MG63 (cell line): ENCODE data around the gene FSTL5. TPM values are rescaled to one million over a fixed set of nuclear protein-coding genes. Genes with fewer than 3 reads are reported as not detected.
"Not testable (repeated sequence)": the region's sequence is repeated elsewhere in the genome, so short reads cannot be mapped to it uniquely, and the experiment has no call there.

Experiments used
- DNase-seq: peaks from one replicate; pipeline ENCODE4 v3.0.0-alpha.2; 2020
- H3K27me3 ChIP-seq: fragments of 250-450 bp; sonication (Bioruptor Pico); 2 replicates; pipeline ENCODE4 v1.5.1; 2020; ENCODE audit warnings: mild to moderate bottlenecking, moderate library complexity
- H3K36me3 ChIP-seq: fragments of 250-450 bp; sonication (Bioruptor Pico); 2 replicates; pipeline ENCODE4 v1.5.1; 2020; ENCODE audit warnings: mild to moderate bottlenecking, moderate library complexity
- H3K4me3 ChIP-seq: fragments of 250-450 bp; sonication (Bioruptor Pico); 2 replicates; pipeline ENCODE4 v1.5.1; 2020; ENCODE audit warnings: mild to moderate bottlenecking, moderate library complexity
- H3K9me3 ChIP-seq: fragments of 250-450 bp; sonication (Bioruptor Pico); 2 replicates; pipeline ENCODE4 v1.5.1; 2020; ENCODE audit warnings: mild to moderate bottlenecking, moderate library complexity
- total RNA-seq: library from RNA; depleted of rRNA; stranded (reverse); fragments of >200 nt; shearing (Covaris generic); gene quantifications from 2 replicates; pipeline ENCODE4 v1.2.3, GENCODE V29; 2014; ENCODE audit warnings: low replicate concordance; rRNA removed

FSTL5 gene
- total RNA-seq: not detected in 2 replicates

DNA sequence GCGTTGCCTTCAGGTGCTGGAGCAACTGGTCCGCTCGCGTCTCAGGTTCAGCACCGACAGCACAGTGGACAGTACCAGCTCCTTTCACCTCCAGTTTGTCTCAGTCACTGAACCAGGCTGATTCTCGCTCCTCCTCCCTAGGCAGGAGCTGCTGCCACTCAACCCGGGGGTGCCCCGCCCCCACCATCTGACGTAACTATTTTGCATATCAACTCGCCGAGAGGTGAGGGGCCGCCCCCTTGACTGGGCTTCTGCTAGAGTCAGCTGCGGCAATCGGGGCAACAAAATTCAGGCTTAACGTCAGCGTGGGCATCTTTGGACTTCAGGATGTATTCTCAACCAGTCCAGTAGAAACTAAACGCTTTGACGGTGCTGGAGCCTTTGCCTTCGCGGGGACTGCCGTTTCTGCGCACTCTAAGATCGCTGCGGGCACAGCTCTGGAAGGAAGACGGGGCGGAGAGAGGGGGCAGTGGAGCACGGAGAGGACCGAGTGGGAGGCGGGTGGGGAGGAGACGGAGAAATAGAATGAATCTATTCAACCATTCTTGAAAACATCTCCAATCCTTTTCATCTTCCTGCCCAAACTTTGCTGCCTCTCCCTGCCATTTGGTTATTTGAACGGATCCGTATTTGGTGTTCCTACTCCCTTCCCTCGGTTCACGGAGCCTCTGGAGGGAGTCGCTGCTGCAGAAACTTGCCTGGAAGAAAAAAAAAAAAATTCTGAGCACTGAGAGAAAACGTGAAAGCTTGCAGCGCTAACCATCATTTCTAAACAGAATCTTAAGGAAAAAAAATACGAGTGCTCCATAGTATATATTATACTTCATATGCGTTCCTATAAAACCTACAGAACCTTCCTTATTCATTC, at the start of gene FSTL5:
TSS of gene FSTL5 (minus strand) at position 109 of the 868 bp plus-strand sequence. CDS start 52,604 bp downstream, outside the sequence.
- no peaks in the 10 kb centered on the region for H3K36me3 ChIP-seq
- H3K4me3 ChIP-seq: peak within 1 kb of the TSS; percentile 32
- H3K27me3 ChIP-seq: no peaks in the 10 kb centered on the region; the same call in 1 of the 2 replicates
- peak; percentile 76 for DNase-seq
- no peaks in the 10 kb centered on the region for H3K9me3 ChIP-seq

DNA sequence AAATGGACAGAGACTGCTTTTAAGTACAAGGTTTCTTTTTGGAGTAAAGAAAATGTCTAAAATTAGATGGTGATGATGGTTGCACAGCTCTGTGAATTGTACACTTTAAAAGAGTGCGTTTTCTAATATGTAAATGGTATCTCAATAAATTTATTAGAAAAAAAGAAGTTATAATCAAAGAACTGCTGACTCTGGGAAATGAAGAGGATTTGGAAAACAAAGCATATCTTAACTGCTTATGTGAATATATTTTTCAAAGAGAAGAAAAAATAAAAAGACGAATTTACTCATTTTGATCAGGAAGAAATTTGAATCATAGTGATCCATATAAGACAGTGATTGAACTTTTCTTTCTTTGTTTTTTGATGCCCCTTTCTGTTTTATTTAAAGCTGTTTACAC, 45.9 kb upstream of the FSTL5 start:
- Histone ChIP-seq H3K9me3 (no peaks in the 10 kb centered on the region), H3K4me3 (no peak overlapping the region)
- no peak for DNase-seq

DNA sequence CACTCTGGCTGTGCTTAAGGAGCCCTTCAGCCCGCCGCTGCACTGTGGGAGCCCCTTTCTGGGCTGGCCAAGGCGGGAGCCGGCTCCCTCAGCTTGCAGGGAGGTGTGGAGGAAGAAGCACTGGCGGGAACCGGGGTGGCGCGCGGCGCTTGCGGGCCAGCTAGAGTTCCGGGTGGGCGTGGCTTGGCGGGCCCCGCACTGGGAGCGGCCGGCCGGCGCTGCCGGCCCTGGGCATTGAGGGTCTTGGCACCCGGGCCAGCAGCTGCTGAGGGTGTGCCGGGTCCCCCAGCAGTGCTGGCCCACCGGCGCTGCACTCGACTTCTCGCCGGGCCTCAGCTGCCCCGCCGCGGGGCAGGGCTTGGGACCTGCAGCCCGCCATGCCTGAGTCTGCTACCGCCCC, 39.7 kb upstream of the FSTL5 start:
- not testable (repeated sequence) for H3K27me3 ChIP-seq, DNase-seq, H3K36me3 ChIP-seq, H3K9me3 ChIP-seq, H3K4me3 ChIP-seq

More for the DNA sequence above, 45.9 kb upstream of the FSTL5 start:
- Histone ChIP-seq H3K27me3 (no peaks in the 10 kb centered on the region; the same call in 1 of the 2 replicates), H3K36me3 (no peaks in the 10 kb centered on the region)

DNA sequence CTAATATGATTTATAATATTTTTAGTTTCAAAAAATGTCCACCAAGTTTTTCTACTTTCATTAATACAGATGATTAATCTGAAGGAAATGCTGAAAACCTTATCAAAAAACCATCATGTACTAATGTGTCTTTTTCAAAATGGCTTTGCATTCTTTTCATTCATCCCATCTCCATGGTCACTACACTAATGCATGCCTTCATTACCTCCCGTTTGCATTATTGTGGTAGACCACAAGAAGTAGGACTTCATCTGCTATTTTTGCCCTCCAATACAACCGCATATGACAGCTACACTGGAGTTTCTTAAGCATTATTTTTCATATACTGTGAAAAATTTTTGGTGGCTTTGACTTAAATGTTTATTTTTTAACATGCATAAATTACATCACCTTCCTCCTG, 37.9 kb upstream of the FSTL5 start:
- no peak for DNase-seq

DNA sequence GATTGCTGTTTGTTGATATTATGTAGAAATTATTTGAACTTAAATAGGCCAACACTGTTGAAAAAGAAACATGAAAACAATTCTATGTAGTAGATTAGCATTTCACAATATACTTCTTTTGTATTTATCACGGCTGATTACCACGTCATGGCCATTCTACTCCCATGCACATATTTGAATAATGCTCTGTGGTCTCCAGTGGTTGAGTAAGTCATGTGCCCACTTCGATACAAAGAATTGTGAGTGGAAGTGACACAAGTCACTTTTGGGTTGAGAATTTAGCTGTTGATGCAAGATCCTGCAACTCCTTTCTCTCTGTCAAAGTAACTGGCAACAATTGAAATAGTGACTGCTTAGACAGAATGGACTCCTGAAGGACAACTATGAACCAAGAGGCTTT, 6.7 kb upstream of the FSTL5 start:
- Histone ChIP-seq H3K4me3 (no peak overlapping the region), H3K27me3 (no peaks in the 10 kb centered on the region), H3K9me3 (no peaks in the 10 kb centered on the region), H3K36me3 (no peaks in the 10 kb centered on the region)
- DNase-seq: no peak

More for the DNA sequence above, 37.9 kb upstream of the FSTL5 start:
- H3K36me3 ChIP-seq: no peaks in the 10 kb centered on the region
- no peaks in the 10 kb centered on the region for H3K9me3 ChIP-seq
- no peaks in the 10 kb centered on the region for H3K27me3 ChIP-seq
- no peak overlapping the region for H3K4me3 ChIP-seq

DNA sequence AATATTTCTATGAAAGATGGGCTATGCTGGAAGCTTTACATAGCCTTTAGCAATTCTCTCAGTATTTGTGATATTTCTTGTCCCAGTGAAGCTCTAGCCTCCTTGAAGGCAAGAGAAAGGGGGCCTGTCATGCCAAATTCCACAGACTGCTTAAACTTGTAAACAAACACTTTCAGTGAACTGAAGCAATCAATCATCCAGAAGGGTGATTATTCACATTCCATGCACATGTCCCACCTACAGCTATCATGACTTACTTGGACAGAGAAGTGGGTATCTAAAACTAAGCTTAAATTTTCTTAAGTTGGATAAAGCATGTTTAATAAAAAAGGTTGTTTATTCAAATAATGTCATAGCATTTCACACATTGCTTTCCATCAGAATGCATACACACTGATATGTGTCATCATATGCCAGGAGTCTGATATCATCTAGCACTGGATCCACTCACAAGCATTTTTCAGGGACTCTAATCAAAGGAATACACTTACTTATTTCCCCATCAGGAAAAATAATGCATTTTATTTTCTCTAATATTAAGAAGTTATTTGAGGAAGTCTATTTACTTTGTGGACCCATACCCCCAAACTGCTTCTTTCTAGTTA, 1.2 kb upstream of the FSTL5 start:
- Histone ChIP-seq H3K4me3 (no peak overlapping the region), H3K27me3 (no peaks in the 10 kb centered on the region; the same call in 1 of the 2 replicates), H3K36me3 (no peaks in the 10 kb centered on the region), H3K9me3 (no peaks in the 10 kb centered on the region)
- DNase-seq: no peak

DNA sequence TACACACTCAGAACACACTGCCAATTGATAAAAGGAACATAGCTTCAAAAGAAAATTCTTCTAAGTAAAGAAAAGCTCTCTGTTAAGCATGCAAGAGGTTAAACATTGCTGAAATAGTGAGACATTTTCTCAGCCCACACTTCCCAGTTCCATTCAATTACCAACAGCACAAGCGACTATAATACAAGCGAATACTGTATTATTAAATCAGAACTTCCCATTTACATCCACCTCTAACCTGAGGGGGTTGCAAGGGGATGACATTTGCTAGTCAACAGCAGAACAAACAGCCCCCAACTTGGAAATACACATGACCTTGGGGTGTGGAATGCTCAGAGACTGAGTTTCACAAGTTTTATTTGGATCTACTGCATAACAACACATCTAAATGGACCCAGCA, 1.1 kb downstream of the FSTL5 start:
- no peaks in the 10 kb centered on the region for H3K36me3 ChIP-seq
- no peaks in the 10 kb centered on the region; the same call in 1 of the 2 replicates for H3K27me3 ChIP-seq
- no peaks in the 10 kb centered on the region for H3K9me3 ChIP-seq
- DNase-seq: no peak
- H3K4me3 ChIP-seq: no peak overlapping the region

DNA sequence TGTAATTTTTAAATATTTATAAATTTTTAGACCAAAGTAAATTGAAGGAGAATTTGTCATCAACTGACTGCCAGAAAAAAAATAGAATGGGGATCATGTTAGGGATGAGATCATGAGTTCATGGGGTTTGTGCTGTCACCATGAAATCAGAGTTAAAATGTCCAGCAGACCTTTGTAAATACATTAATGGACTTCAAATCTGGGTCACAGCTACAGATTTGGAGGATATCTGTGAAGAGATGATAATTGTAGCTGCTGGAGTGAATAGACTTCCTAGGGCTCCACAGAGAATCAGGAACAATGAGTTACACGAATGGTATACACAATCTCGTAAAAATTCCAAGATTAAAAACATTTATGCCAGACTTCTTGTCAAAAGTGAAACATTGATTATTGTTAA, 6.6 kb downstream of the FSTL5 start:
- no peak for DNase-seq
- Histone ChIP-seq H3K27me3 (no peaks in the 10 kb centered on the region), H3K4me3 (no peak overlapping the region), H3K9me3 (no peaks in the 10 kb centered on the region), H3K36me3 (no peaks in the 10 kb centered on the region)

DNA sequence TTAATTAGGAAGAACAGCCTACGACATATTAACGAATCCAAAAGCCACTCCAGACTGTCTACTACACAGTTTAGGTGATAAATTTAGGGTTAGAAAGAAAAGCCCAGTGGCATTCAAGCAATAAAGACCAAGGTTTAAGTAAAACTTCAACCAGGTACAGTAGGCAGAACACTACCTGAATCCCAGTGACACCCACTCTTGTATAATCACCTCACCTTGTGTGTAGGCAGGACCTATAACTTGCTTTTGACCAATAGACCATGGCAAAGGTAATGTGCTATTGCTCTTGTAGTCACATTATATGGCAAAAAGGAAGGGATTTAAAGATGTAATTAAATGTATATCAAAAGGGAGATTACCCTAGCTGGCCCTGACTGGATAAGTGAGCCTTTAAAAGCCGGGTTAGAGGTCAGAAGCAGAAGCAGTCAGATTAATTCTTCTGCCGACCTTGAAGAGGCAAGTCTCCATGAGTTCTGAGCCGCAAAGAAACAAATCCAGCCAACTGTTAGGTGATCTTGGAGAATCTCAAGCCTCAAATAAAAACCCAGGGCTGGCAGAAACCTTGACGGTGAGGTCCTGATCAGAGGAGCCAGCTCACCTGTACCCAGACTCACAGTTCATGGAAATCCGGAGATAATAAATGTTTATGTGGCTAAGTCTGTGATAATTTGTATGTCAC, 8.8 kb downstream of the FSTL5 start:
- Histone ChIP-seq H3K36me3 (no peaks in the 10 kb centered on the region), H3K27me3 (no peaks in the 10 kb centered on the region), H3K9me3 (no peaks in the 10 kb centered on the region), H3K4me3 (no peak overlapping the region)
- DNase-seq: no peak

DNA sequence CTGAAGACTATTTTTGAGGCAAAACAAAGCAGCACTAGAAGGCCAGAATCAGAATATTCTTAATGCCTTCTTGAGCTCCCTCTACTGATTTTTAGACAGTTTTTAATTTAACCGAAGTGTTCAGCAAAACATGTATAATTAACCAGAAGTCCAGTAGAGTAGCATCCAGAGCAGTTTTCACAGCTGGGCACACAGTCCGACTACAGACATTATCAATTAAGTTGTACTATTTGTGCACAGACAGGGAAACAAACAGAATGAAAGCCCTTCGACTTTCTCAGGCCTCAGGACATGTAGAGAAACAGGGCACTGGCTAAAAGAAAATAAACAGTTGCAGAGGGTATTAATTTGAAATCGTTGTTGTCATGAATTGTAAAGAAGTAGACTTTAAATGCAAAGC, 11.9 kb downstream of the FSTL5 start:
- no peaks in the 10 kb centered on the region for H3K36me3 ChIP-seq
- DNase-seq: no peak
- no peak overlapping the region for H3K4me3 ChIP-seq
- H3K27me3 ChIP-seq: no peaks in the 10 kb centered on the region
- H3K9me3 ChIP-seq: no peaks in the 10 kb centered on the region

DNA sequence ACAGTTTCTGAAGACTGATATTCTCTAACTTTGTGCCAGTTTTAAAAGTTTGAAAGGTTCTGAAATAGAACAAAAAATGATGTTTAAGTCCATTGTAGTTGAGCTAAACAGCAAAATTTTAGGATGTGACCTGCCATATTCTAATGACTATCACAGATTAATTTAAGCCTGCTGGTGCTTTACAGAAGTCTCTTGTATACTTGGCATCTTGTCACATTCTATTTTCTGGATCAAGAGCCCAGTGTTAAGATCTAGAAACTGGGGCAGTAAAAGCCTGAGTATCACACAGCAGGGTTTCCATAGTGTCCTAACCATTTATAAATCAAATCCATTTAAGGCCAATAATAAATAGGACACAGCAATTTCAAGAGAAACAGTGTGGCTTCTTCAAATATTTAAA, 12.4 kb downstream of the FSTL5 start:
- Histone ChIP-seq H3K27me3 (no peaks in the 10 kb centered on the region), H3K4me3 (no peak overlapping the region), H3K36me3 (no peaks in the 10 kb centered on the region), H3K9me3 (no peaks in the 10 kb centered on the region)
- no peak for DNase-seq

DNA sequence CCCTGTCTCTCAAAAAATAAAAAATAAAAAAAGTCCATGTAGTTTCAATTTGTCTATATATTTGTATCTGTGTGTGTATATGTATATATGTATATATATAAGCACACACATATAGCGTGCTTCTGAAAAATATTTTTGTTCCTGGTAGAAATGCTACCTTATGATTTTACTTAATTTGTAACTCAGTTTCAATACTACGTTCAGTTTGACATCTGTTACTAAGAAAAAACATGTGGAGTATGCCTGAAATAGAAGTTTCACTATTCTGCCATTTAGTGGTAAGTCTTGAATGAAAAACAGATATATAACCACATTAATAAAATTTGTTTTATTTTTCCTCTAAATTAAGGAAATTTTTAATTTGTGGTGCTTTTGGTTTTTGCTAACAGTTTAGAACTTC, 14.2 kb downstream of the FSTL5 start:
- DNase-seq: no peak
- Histone ChIP-seq H3K36me3 (no peaks in the 10 kb centered on the region), H3K27me3 (no peaks in the 10 kb centered on the region), H3K4me3 (no peak overlapping the region), H3K9me3 (no peaks in the 10 kb centered on the region)

DNA sequence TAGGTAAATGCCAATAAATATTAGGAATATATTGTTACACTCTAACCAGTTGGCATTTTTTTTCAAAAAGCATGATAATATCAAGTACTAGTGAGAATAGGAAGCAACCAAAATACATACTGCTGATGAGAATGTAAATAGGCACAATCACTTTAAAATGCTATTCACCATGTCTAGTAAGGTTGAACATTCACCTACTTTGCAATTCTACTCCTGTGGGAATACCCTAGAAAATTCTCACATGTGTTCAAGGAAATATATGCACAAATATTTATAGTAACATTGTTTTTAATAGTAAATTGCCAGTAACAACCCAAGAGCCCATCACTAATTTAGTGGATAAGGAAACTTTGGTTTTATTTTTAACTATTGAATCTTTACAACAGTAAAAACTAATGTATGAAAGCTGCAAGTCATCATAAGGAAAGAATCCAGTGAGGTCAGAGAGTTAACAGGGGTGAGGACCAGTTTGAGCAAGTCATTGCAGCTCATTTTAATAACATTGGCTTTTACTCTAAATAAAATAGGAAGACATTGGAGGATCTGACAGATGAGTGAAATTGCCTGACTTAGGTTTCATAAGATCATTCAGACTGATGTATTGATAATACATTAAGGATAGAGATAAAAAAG, 23.6 kb downstream of the FSTL5 start:
- Histone ChIP-seq H3K27me3 (no peaks in the 10 kb centered on the region), H3K9me3 (no peaks in the 10 kb centered on the region), H3K36me3 (no peaks in the 10 kb centered on the region), H3K4me3 (no peak overlapping the region)
- DNase-seq: no peak

DNA sequence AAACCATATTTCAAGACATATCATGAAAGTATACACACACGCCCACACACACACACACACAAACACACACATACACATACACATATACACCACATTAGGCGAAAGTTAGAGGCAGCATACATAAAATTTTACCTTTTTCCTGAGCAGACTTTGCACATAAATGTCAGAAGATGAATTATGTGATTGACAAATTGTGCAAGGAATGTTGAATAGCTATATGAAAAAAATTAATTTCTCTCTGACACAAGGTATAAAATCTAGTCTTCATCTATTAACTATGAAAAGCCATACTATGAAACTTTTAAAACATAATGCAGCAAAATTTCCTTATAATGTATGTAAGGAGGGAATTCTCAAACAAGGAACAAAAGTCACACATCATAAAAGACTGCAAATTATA, 24.4 kb downstream of the FSTL5 start:
- H3K4me3 ChIP-seq: no peak overlapping the region
- no peaks in the 10 kb centered on the region for H3K36me3 ChIP-seq
- DNase-seq: no peak
- H3K9me3 ChIP-seq: no peaks in the 10 kb centered on the region
- no peaks in the 10 kb centered on the region; the same call in 1 of the 2 replicates for H3K27me3 ChIP-seq

DNA sequence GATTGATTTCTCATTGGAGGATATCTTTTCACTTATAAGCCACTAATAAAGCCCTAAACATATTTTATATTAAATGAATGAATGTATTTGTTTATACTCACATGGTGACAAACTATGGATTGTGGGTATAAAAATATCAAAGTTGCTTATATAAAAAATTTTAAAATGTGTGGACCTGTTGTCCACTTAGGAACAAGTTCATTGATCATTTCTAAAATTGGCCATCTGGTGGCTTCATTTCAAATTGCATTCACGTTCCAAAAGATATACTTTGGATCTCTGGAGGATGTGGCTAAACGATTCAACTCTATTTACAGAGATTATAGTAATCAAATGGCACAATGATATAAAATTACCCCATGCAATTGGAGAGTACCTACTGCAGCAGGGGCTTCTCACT, 32.5 kb downstream of the FSTL5 start:
- DNase-seq: no peak
- Histone ChIP-seq H3K36me3 (no peaks in the 10 kb centered on the region), H3K4me3 (no peak overlapping the region), H3K9me3 (no peaks in the 10 kb centered on the region), H3K27me3 (no peaks in the 10 kb centered on the region; the same call in 1 of the 2 replicates)

DNA sequence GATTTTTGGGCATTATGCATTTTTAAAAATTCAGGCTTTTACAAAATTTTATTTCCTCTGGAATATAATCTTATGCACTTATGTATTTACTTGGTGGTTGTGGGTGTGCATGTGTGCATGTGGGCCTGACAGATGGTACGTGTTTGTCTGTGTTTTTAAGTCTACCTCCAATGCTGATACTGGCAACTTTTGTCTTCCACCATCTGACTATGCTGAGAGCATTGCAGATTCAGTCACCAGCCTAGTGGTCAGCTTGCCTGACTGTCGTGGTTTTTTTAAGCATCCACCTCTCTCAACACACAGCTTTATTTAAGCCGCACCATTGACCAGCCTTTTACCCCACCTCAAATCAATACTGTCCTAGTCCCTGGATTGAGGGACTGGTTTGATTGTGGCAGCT, 37.1 kb downstream of the FSTL5 start:
- Histone ChIP-seq H3K27me3 (no peaks in the 10 kb centered on the region), H3K9me3 (no peaks in the 10 kb centered on the region), H3K4me3 (no peak overlapping the region), H3K36me3 (no peaks in the 10 kb centered on the region)
- DNase-seq: no peak

DNA sequence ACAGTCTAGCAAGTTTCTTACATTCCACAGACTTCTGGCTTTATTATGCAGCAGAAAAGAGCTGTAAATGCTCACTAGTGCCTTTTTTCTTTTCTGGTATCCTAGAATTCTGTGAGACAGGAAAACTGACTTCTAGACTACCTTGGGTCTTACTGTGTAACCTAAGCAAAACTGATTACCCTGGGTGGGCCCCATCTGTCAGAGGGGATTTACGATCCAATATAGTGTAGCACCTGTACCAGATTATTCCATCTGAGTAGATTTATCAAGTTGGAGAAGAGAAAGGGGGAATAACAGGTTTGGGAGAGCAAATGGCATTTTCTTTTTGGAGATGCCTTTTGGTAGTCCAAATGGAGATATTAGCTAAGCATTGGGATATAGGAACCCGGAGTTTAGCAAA, 46.7 kb downstream of the FSTL5 start:
- Histone ChIP-seq H3K36me3 (no peaks in the 10 kb centered on the region), H3K4me3 (no peak overlapping the region), H3K27me3 (no peaks in the 10 kb centered on the region), H3K9me3 (no peaks in the 10 kb centered on the region)
- DNase-seq: no peak
